ENCODE measurements around the gene MAP1LC3A.

MAP1LC3A gene

GRCh38 chr20:34530342-34530741, 28.2 kb upstream of the MAP1LC3A start:
- DNase-seq: no peak

DNA sequence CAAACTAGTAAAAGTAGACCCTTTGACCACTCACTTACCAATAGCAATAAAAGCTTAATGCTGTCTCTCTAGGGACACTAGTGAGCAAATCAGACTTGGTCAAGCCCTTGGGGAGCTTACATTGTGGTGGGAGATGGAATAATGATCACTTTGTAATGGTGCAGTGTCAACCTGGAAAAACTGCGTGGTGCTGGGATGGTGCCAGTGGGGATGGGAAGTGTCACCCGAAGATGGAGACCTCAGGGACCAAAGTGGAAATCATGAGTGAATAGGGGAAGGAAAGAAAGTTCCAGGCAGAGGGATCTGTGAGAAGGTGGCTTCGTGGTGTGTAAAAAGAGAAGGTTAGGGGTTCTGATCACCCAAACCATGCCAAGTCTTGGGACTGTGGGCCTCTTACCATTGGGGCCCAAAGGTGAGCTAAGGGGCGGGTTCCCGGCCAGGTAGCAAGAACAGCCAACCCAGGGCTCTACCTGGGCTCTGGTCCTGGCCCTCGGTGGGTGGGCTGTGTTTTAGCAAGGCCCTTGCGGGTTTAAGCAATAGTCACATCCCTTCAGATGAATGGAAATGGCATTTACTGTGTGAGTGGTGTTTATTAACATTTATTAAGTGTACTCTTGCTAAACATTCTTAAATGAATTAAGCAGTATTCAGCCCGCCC, 26.8 kb upstream of the MAP1LC3A start:
- DNase-seq: no peak

DNA sequence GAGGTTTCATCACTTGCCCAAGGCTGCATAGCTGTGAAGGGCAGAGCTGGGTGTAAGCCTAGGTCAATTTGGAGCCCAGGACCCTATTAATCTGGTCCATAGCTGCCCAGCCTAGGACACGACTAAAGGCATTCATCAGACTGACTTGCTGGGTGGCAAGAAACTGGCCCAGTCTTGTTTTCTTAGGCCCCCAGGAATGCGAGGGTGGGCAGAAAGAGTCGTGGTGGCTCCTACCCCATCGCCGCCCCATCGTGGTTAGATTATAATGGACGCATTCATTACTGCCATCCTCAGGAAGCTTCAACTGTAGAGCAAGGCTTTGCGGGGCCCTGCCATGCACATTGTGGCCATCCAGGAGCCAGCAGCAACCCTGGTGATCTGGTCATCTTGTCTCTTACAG, 26.2 kb upstream of the MAP1LC3A start:
- DNase-seq: no peak

GRCh38 chr20:34532756-34533155, 25.8 kb upstream of the MAP1LC3A start:
- DNase-seq: no peak

DNA sequence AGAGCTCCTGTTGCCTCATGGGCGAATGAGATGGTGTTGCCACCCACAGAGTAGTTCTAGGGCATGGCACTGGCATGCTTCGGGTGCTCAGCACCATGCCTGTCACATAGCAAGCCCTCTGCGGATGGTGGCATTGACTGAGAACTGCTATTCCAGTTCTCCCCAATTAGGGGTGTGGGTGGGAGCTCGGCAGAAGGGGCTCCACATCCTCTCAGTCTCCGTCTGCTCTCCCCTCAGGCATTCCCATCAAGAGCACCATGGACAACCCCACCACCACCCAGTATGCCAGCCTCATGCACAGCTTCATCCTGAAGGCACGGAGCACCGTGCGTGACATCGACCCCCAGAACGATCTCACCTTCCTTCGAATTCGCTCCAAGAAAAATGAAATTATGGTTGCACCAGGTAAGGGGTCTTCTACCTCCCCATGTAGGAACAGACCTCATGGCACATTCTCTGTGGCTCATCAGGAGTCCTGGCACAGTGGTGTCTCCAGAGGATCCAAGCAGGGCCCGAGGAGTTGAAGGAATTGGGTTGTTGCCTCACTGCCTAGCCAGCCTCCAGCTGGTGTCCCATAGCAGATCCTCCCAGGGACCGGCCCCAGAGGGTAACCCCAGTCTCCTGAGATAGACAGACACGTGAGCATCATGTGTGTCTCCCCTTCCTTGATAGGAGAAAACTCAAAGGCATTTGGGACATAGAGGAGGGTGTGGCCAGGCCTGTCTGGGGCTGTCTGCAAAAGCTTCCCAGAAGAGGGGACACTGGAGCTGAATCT, 23.9 kb upstream of the MAP1LC3A start:
- no peak for DNase-seq

DNA sequence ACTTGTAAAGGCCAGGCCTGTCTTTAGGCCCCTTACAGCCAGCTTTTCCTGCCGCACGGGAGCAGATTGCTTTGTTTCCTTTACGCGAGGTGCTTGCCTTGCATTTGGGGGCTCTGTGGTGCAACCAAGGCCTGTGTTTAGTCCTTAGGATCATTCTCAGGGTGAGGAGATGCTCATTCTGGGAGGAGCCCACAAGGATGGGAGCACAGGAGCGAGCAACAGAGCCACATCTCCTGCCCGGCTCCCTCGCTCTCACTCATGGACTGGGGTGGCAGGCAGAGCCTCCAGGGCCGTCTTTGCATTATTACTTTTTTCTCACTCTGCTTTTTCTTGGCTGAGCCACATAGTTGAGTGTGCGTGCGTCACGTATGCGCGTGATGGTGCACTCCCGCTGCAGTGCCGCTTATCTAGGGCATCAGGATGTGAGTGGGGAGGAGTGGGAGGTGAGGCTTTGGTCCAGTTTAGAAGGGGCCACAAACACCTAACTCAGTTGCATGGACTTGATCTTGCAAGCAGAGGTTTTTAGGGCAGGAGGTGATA, 23.1 kb upstream of the MAP1LC3A start:
- DNase-seq: no peak

- DNase-seq: no peak
Measured at GRCh38 chr20:34535857-34536256, 22.7 kb upstream of the MAP1LC3A start.

DNA sequence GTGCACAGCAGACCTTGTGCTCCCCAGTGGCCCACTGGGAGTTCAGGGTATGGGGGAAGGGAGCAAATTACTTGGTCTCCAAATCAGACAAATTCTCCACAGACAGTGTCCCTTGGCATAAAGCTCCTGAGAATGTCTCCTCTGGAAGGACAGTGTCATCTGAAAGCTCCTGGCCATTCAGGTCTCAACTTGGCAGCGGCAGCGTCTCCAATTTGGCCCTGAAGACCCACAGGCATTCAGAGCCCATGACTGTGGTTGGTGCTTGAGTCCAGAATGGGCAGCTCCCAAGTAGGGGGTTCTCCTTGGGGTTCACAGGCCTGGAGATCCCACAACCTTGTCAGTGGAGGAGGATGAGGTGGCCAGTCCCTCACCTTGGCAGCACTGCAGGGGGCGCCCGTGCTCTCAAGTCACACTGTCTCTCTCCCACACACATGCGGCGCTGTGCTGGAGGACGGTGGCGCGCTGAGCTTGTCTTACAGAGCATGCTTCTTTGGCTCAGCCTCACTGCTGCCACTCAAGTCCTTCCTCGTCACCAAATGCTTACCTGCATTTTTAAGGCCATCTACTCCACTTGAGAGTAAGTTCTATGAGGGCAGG, 21.6 kb upstream of the MAP1LC3A start:
- DNase-seq: no peak

DNA sequence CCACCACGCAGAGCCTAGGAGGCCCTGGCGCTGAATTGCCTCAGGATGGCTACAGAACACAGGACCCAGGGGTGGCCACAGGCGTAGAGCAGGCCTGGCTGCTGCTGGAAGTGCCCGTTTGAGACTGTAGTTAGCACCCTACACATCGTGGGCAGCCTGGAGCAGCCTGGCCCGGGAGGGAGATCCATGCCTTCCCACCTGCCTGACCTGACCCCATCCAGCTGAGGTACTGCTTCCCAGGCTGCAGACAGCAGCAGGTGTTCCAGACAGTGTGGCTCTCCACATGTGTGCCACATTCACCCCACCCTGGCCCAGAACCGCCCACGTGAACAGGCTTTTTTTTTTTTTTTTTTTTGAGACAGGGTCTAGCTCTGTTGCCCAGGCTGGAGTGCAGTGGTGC, 20.9 kb upstream of the MAP1LC3A start:
- no peak for DNase-seq

DNA sequence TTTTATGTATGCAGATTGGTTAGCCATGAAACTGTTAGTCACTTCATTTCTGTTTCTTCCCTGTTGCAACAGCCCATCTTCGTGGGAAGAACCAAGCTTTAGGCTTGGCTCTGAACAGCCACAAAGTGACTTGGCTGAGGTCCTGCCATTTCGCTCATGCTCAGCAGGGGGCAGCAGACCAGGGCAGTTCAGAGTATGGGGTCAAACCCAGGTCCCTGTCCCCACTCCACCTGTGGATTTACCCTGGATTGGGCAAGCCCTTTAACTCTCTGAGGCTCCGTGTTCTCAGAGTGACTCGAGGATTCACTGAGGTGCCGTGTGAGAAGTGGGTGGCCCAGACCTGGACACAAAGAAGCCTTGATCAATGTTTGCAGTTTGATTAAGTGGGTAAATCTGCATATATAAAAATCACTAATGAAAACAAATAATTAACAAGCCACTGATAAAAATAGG, 19.8 kb upstream of the MAP1LC3A start:
- no peak for DNase-seq

GRCh38 chr20:34539756-34540155, 18.8 kb upstream of the MAP1LC3A start:
- DNase-seq: no peak

GRCh38 chr20:34540596-34541263, 17.8 kb upstream of the MAP1LC3A start:
- no peak for DNase-seq

DNA sequence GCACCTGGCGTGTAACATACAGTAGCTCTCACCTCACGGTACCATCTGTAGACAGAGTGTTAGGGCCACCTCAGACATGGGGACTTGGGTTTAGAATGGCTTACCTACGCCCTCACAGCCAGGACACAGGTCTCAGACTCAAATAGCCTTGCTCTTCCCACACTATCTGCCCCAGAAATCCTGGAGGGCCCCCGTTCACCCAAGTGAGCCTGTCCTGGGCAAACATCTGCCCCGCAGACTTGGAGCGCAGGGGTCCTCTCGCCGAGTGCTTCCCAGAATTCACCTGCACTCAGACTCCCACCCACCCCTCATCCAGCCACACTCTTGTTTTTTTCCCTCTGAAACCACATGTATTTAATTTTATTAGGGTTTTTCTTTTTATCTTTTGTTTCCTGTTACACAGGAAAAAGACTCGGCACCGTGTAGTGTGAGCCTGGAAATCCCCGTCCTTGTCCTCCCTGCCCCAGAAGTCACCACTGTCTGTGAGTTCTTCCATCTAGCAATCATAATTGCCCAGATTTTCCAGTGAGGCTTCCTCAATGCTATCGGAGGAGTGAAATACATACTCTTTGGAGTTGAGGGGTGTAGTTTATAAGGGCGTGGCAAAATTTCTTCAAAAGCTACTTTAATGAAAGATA, 17.1 kb upstream of the MAP1LC3A start:
- no peak for DNase-seq

GRCh38 chr20:34541917-34542316, 16.6 kb upstream of the MAP1LC3A start:
- DNase-seq: no peak

DNA sequence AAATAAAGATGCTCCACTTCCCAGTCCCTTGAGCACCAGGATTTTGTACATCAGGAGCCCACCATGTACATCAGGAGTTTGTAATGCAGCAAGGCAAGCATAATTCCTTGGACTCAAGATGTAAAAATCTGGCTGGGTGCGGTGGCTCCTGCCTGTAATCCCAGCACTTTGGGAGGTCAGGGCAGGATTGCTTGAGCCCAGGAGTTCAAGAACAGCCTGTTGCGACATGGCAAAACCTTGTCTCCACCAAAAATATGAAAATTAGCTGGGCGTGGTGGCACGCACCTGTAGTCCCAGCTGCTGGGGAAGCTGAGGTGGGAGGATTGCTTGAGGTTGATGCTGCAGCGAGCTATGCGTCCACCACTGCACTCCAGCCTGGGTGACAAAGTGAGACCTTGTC, 16.1 kb upstream of the MAP1LC3A start:
- no peak for DNase-seq

DNA sequence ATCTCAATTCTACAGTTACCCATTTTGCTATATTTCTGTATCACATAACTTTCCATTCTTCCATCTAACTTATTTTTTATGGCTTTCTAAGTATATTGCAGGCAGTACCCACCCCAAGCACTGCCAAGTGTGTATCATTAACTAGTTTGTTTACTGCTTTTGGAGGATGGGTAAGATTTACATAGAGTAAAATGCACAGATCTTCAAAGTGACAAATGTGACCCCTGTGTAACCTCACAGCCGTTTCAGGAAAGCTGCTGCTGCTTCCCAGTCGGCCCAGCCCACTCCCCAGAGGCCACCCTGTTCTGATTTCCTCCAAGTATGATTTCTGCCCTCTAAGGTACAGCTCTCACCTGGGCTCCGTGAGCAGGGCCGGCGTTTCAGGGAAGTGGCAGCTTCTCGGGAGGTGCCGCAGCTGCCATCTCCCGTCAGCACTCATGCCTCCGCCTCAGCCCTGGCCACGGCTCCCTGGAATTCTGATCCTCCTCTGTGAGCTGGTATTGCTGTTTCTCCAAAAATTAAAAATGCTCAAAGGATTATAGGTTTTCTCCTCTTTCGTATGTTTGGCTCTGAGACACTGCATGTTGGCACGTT, 15.0 kb upstream of the MAP1LC3A start:
- DNase-seq: no peak

DNA sequence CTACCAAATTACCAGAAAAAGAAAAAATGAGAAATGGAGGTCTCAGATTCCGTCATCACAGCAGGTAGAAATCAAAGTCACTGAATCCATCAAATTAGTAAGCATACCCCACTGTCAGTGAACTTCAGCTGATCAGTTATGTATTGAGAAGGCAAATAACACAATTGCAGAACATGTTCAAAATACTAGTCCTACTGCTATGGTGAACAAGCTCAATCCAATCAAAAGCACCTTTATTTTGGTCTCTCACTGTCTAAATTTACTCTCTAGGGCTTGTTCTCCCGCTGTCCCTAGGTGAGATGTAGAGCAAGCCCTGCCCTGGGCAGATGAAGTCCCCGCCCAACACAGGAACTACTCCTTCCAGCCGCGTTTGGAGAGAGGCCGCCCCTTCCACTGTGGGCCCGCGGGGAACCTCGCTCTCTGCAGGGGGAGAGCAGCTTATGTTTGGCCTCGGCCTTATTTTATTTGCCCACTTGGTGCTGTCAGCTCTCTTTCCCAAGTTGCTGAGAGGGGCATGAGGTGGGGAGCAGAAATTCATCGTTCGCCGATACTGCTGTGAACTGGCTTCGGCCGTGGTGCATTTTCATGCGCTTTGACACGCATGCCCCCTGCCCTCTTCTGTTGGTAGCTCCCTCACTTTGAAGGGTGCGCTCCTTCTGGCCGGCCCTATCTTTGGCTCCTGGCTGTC, 14.3 kb upstream of the MAP1LC3A start:
- no peak for DNase-seq

GRCh38 chr20:34546751-34547181, 11.8 kb upstream of the MAP1LC3A start:
- no peak for DNase-seq

GRCh38 chr20:34547844-34548613, 10.5 kb upstream of the MAP1LC3A start:
- DNase-seq: no peak

GRCh38 chr20:34549291-34549928, 9.1 kb upstream of the MAP1LC3A start:
- no peak for DNase-seq

All from NCI-H446 treated with DMSO at 0.1 percent for 48 hours (cell line).